Measurements from ENCODE around the gene DCHS1. TPM values are rescaled to one million over a fixed set of nuclear protein-coding genes. Genes with fewer than 3 reads are reported as not detected.

Gene DCHS1
- total RNA-seq, 3 donors from 2014 or later (not counting 1 experiment from before 2014, with no cell fraction given), result 0.49 to 1.0 (median 0.83) TPM

DNA sequence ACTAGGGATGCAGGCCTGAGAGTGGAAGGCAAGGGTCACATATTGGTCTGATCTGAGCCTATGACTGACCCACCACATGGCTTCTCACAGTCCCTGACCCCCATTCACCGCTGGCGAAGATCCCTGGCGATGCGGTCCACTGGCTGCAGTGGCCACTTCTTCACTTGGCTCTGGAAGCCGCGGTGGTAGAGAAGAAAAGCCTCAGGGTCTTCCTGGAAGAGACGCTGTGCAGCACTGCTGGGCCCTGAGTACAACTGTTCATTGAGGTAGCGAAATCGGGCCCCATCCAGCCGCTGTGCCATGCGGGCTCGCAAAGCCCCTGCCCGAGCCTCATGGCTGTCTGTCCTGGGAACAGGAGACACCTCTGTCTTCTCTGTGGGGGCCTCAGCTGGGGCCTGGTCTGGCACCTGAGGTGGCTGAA, 54.6 kb downstream of the DCHS1 start:
- Mint-ChIP-seq H3K27me3 (ENCODE audit: low read depth in 2 of 2) (no peaks in the 10 kb centered on the region), H3K36me3 (peaks cover 10% of the 10 kb centered on the region), H3K4me3 (no peak overlapping the region), H3K4me1 (peaks cover 24% of the 10 kb centered on the region in 2 donors), H3K27ac (no peak overlapping the region), H3K9me3 (no peaks in the 10 kb centered on the region)
- peaks cover 31% of the 10 kb centered on the region for H3K4me1 ChIP-seq (ENCODE audit: control insufficient read depth, insufficient read depth, low read length)
- ATAC-seq, result no peak
- WGBS (ENCODE audit: insufficient coverage), result 96% methylated on average over 13 of the region's 13 CpGs
- TF ChIP-seq, protein P1, sequence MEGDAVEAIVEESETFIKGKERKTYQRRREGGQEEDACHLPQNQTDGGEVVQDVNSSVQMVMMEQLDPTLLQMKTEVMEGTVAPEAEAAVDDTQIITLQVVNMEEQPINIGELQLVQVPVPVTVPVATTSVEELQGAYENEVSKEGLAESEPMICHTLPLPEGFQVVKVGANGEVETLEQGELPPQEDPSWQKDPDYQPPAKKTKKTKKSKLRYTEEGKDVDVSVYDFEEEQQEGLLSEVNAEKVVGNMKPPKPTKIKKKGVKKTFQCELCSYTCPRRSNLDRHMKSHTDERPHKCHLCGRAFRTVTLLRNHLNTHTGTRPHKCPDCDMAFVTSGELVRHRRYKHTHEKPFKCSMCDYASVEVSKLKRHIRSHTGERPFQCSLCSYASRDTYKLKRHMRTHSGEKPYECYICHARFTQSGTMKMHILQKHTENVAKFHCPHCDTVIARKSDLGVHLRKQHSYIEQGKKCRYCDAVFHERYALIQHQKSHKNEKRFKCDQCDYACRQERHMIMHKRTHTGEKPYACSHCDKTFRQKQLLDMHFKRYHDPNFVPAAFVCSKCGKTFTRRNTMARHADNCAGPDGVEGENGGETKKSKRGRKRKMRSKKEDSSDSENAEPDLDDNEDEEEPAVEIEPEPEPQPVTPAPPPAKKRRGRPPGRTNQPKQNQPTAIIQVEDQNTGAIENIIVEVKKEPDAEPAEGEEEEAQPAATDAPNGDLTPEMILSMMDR (IDR thresholded peaks at IDR 0.05), result no peak
- no peaks in the 10 kb centered on the region for H3K9me3 ChIP-seq (ENCODE audit: control insufficient read depth, insufficient read depth, low read length)
- H3K4me3 ChIP-seq (ENCODE audit: low read length), result no peak overlapping the region
- no peak overlapping the region for H3K27ac ChIP-seq (ENCODE audit: low read length)
- no peaks in the 10 kb centered on the region for H3K27me3 ChIP-seq (ENCODE audit: control insufficient read depth, insufficient read depth, low read length)
- DNase-seq, result no peak
- intact Hi-C loops (cut with micrococcal nuclease), result loop anchor here (5.0 to 10.0 kb wide), 2 partner anchors 66 to 144 kb away; no protein-coding TSS in a partner anchor
- peaks cover 44% of the 10 kb centered on the region for H3K36me3 ChIP-seq (ENCODE audit: control insufficient read depth, insufficient read depth, low read length)

DNA sequence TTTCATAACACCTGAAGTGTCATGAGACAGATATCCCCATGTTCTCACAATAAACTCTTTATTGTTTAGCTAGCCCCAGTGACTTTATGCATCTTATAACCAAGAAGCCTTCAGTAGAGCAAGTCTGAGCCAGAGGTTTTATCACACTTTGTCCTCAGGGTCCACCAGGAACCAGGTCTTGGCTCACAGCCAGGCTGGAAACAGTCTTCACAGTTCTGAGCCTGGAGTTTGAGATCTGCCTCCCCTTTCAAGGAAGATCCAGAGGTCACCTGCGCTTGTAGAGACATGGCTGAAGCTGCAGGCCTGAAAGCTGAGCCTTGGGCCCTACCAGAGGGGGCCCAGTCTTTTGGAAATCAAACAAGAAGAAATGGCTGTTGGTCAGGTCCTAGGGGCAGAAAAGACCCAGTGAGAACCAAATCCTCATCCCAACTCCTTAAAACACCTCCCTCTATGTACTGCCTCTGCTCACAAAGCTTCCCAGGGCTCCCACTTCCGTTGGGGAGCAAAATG, 55.7 kb downstream of the DCHS1 start:
- H3K36me3 ChIP-seq (ENCODE audit: control insufficient read depth, insufficient read depth, low read length), result peaks cover 47% of the 10 kb centered on the region
- Mint-ChIP-seq H3K9me3 (no peaks in the 10 kb centered on the region), H3K27me3 (ENCODE audit: low read depth in 2 of 2) (no peaks in the 10 kb centered on the region), H3K36me3 (peaks cover 10% of the 10 kb centered on the region), H3K4me3 (no peak overlapping the region), H3K27ac (no peak overlapping the region), H3K4me1 (peaks cover 21 to 23% of the 10 kb centered on the region in 2 donors)
- peak in 1 of 2 donors; percentile 2 for DNase-seq
- intact Hi-C loops (cut with micrococcal nuclease), result loop anchor here (5.0 to 10.0 kb wide), 2 partner anchors 67 to 145 kb away; no protein-coding TSS in a partner anchor
- no peak overlapping the region for H3K4me3 ChIP-seq (ENCODE audit: low read length)
- 98% methylated on average over 2 of the region's 2 CpGs for WGBS (ENCODE audit: insufficient coverage)
- no peak for ATAC-seq
- H3K27ac ChIP-seq (ENCODE audit: low read length), result no peak overlapping the region
- H3K27me3 ChIP-seq (ENCODE audit: control insufficient read depth, insufficient read depth, low read length), result no peaks in the 10 kb centered on the region
- peaks cover 20% of the 10 kb centered on the region for H3K4me1 ChIP-seq (ENCODE audit: control insufficient read depth, insufficient read depth, low read length)
- TF ChIP-seq, protein P1 (IDR thresholded peaks at IDR 0.05), result no peak
- no peaks in the 10 kb centered on the region for H3K9me3 ChIP-seq (ENCODE audit: control insufficient read depth, insufficient read depth, low read length)

DNA sequence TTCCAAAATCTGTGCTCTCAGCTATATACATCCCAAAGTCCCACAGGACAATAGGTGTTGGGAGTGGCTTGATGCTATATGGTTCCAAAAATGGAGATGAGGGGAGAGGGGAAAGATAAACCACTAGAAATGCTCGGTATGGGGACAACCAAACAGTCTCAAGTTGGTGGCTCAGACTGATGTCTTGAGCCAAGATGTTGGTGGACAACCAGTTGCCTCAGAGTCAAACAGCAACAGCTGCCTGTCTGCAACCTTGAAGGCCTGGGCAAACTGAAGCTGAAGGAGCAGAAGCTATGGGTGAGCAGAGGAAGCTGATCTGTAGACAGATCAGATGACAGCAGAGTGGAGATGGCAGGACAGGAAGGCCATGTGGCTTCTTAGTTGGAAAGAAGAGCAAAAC, 56.2 kb downstream of the DCHS1 start:
- no peak overlapping the region for H3K4me3 ChIP-seq (ENCODE audit: low read length)
- H3K4me1 Mint-ChIP-seq, result peaks cover 23 to 24% of the 10 kb centered on the region in 2 donors
- H3K36me3 Mint-ChIP-seq, result peaks cover 10% of the 10 kb centered on the region
- H3K4me1 ChIP-seq (ENCODE audit: control insufficient read depth, insufficient read depth, low read length), result peaks cover 15% of the 10 kb centered on the region
- TF ChIP-seq, protein P1 (IDR thresholded peaks at IDR 0.05), result no peak
- peak overlapping the region in 1 of 2 donors; percentile 58 for H3K27ac Mint-ChIP-seq
- H3K27me3 Mint-ChIP-seq (ENCODE audit: low read depth in 2 of 2), result no peaks in the 10 kb centered on the region
- DNase-seq (no peak), ATAC-seq (no peak)
- no peaks in the 10 kb centered on the region for H3K9me3 ChIP-seq (ENCODE audit: control insufficient read depth, insufficient read depth, low read length)
- H3K27me3 ChIP-seq (ENCODE audit: control insufficient read depth, insufficient read depth, low read length), result no peaks in the 10 kb centered on the region
- WGBS (ENCODE audit: insufficient coverage), result 93% methylated on average over 1 of the region's 1 CpG
- no peak overlapping the region for H3K4me3 Mint-ChIP-seq
- peaks cover 51% of the 10 kb centered on the region for H3K36me3 ChIP-seq (ENCODE audit: control insufficient read depth, insufficient read depth, low read length)
- no peak overlapping the region for H3K27ac ChIP-seq (ENCODE audit: low read length)
- H3K9me3 Mint-ChIP-seq, result no peaks in the 10 kb centered on the region
- intact Hi-C loops (cut with micrococcal nuclease), result no loop called here

DNA sequence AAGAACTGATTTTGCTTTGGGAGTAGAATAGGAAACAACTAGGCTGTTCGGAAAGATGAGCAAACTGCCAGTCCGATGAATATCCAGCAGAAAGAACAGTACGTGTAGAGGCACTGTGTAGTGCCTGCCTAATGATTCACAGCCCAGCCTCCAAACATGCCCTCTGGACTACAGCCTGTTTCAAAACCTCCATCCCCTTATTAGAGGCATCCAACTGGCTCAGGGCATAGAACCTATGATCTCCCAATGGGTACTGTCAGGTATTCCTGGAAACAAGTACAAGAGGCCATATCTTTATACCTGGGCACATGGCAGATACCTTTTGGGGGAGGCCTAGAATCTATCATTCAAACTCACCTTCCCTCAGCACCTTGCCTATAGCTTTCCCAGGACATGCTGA, 57.1 kb downstream of the DCHS1 start:
- Histone ChIP-seq H3K36me3 (ENCODE audit: control insufficient read depth, insufficient read depth, low read length) (peaks cover 58% of the 10 kb centered on the region), H3K4me1 (ENCODE audit: control insufficient read depth, insufficient read depth, low read length) (peaks cover 12% of the 10 kb centered on the region), H3K27ac (ENCODE audit: low read length) (no peak overlapping the region), H3K4me3 (ENCODE audit: low read length) (no peak overlapping the region), H3K9me3 (ENCODE audit: control insufficient read depth, insufficient read depth, low read length) (no peaks in the 10 kb centered on the region), H3K27me3 (ENCODE audit: control insufficient read depth, insufficient read depth, low read length) (no peaks in the 10 kb centered on the region)
- H3K4me1 Mint-ChIP-seq, result peaks cover 25 to 29% of the 10 kb centered on the region in 2 donors
- DNase-seq (no peak), ATAC-seq (no peak)
- H3K4me3 Mint-ChIP-seq, result no peak overlapping the region
- no peaks in the 10 kb centered on the region for H3K9me3 Mint-ChIP-seq
- peak overlapping the region in 1 of 2 donors; percentile 58 for H3K27ac Mint-ChIP-seq
- H3K27me3 Mint-ChIP-seq (ENCODE audit: low read depth in 2 of 2), result no peaks in the 10 kb centered on the region
- H3K36me3 Mint-ChIP-seq, result peaks cover 10% of the 10 kb centered on the region
- TF ChIP-seq, protein P1 (IDR thresholded peaks at IDR 0.05), result no peak
- intact Hi-C loops (cut with micrococcal nuclease), result no loop called here
- 94% methylated on average over 3 of the region's 3 CpGs for WGBS (ENCODE audit: insufficient coverage)

All from natural killer cell (primary cell).